HCT116 (cell line): Measurements from ENCODE around the gene ATF1. TPM values are rescaled to one million over a fixed set of nuclear protein-coding genes. Genes with fewer than 3 reads are reported as not detected.

Experiments
- ATAC-seq: fragments of 200-7000 bp; cut with Tn5 transposase; 2 replicates; pipeline ENCODE4 v1.9.1; 2020; ENCODE audit warnings: mild to moderate bottlenecking, moderate library complexity
- BruUV-seq: library from RNA; stranded (reverse); fragments of 400-500 nt; replicated peaks from 2 replicates; lab custom pipeline; 2021; lab: Mats Ljungman, UMichigan
- CTCF ChIA-PET: fragments of 300-600 bp; sonication (Branson Sonifier 250); formaldehyde crosslinking; loops from one replicate; lab custom pipeline; 2021; ENCODE audit warnings: antibody characterized with exemption; lab: Charles Lee
- POLR2A ChIA-PET: fragments of 300-600, 350-600 bp; sonication (Branson Sonifier 250); formaldehyde crosslinking; loops from one replicate; lab custom pipeline; 2021; ENCODE audit warnings: antibody characterized with exemption; lab: Charles Lee
- RAD21 ChIA-PET, 2 experiments: fragments of 300-600 bp; sonication (Branson Sonifier 250); formaldehyde crosslinking; loops; one replicate each; lab custom pipeline; 2023; ENCODE audit warnings: low total read pairs in 2 of 2; ENCODE audit not compliant: uncharacterized antibody in 2 of 2, unreplicated experiment in 2 of 2, low non-redundant PET in 1 of 2; lab: Charles Lee
- DNase-seq: peaks from one replicate; pipeline ENCODE4 v3.0.0-alpha.2; 2010; ENCODE audit warnings: low read depth, low spot score
- H2AFZ ChIP-seq: fragments of 200-600 bp; shearing (Covaris generic), sonication (generic); 2 replicates; pipeline ENCODE4 v1.6.1; 2017; ENCODE audit warnings: low read depth, mixed run types, mixed read lengths, antibody characterized with exemption, low read length; ENCODE audit not compliant: poor library complexity, severe bottlenecking
- H3K27ac ChIP-seq: 2 replicates; pipeline ENCODE4 v1.5.1; 2012; ENCODE audit warnings: low read depth, low read length
- H3K27me3 ChIP-seq: fragments of 200-600 bp; sonication (generic); 2 replicates; pipeline ENCODE4 v1.6.1; 2016; ENCODE audit warnings: mixed run types, low read length, mixed read lengths; ENCODE audit not compliant: insufficient read depth
- H3K36me3 ChIP-seq, 2 experiments: fragments of 200-500 bp in 1 of 2; fragments of 200-600 bp in 1 of 2; sonication (Bioruptor generic) in 1 of 2; sonication (generic) in 1 of 2; 2 replicates each; pipeline versions ENCODE4 v1.5.1 to v1.6.1; 2014 to 2016; ENCODE audit warnings: low read length in 2 of 2, inconsistent platforms in 1 of 2, mixed read lengths in 1 of 2, mixed run types in 1 of 2; ENCODE audit not compliant: insufficient read depth in 2 of 2, control insufficient read depth in 1 of 2
- H3K4me1 ChIP-seq, 2 experiments: fragments of 200-600 bp in 1 of 2; sonication (generic) in 1 of 2; 2 replicates each; pipeline versions ENCODE4 v1.5.1 to v1.6.1; 2012 to 2017; ENCODE audit warnings: low read length in 2 of 2, inconsistent platforms in 1 of 2, mild to moderate bottlenecking in 1 of 2, mixed read lengths in 1 of 2, mixed run types in 1 of 2, moderate library complexity in 1 of 2; ENCODE audit not compliant: insufficient read depth in 2 of 2, control insufficient read depth in 1 of 2
- H3K4me2 ChIP-seq: fragments of 200-600 bp; sonication (generic); 2 replicates; pipeline ENCODE4 v1.6.1; 2017; ENCODE audit warnings: mixed run types, low read length, mixed read lengths
- H3K4me3 ChIP-seq, 2 experiments: fragments of 200-600 bp in 1 of 2; sonication (generic) in 1 of 2; replicated peaks in 1 of 2; 2 replicates each; pipeline ENCODE4 v1.5.1; 2011 to 2016; ENCODE audit warnings: low read length in 2 of 2, control low read depth in 1 of 2, low read depth in 1 of 2, mild to moderate bottlenecking in 1 of 2, mixed read lengths in 1 of 2, mixed run types in 1 of 2
- H3K79me2 ChIP-seq: fragments of 200-600 bp; sonication (generic); 2 replicates; pipeline ENCODE4 v1.6.1; 2017; ENCODE audit warnings: mild to moderate bottlenecking, mixed run types, low read length, moderate library complexity, mixed read lengths; ENCODE audit not compliant: insufficient read depth
- H3K9ac ChIP-seq: fragments of 200-600 bp; sonication (generic); 2 replicates; pipeline ENCODE4 v1.6.1; 2016; ENCODE audit warnings: low read length, mixed read lengths
- H3K9me2 ChIP-seq: fragments of 200-600 bp; sonication (generic), shearing (Covaris generic); 2 replicates; pipeline ENCODE4 v1.6.1; 2017; ENCODE audit warnings: mixed run types, mild to moderate bottlenecking, moderate library complexity; ENCODE audit not compliant: insufficient read depth
- H3K9me3 ChIP-seq, 2 experiments: fragments of 200-500 bp in 1 of 2; fragments of 200-600 bp in 1 of 2; sonication (Bioruptor generic) in 1 of 2; sonication (generic) in 1 of 2; 2 replicates each; pipeline ENCODE4 v1.6.1; 2014 to 2017; ENCODE audit warnings: low read length in 2 of 2, mixed read lengths in 2 of 2, inconsistent platforms in 1 of 2, low read depth in 1 of 2, mild to moderate bottlenecking in 1 of 2, mixed run types in 1 of 2, moderate library complexity in 1 of 2; ENCODE audit not compliant: control insufficient read depth in 1 of 2, insufficient read depth in 1 of 2
- H4K20me1 ChIP-seq: fragments of 200-600 bp; sonication (generic), shearing (Covaris generic); 2 replicates; pipeline ENCODE4 v1.6.1; 2017; ENCODE audit warnings: mixed run types, mild to moderate bottlenecking, moderate library complexity; ENCODE audit not compliant: insufficient read depth
- ATF3 ChIP-seq: IDR thresholded peaks from 2 replicates; pipeline ENCODE4 v1.6.1; 2012
- CBX3 ChIP-seq: IDR thresholded peaks from 2 replicates; pipeline ENCODE4 v1.6.1; 2012; ENCODE audit warnings: low read depth
- CTCF ChIP-seq, 3 experiments: fragments of 200-600 bp in 1 of 3; sonication (generic) in 1 of 3; IDR thresholded peaks in 2 of 3; conservative IDR thresholded peaks in 1 of 3; 2 replicates each; pipeline ENCODE4 v1.5.1; 2012 to 2017; ENCODE audit warnings: low read depth in 2 of 3, low read length in 2 of 3, antibody characterized with exemption in 1 of 3, borderline replicate concordance in 1 of 3, control low read depth in 1 of 3, mild to moderate bottlenecking in 1 of 3, mixed read lengths in 1 of 3, mixed run types in 1 of 3, moderate library complexity in 1 of 3; ENCODE audit not compliant: insufficient read depth in 1 of 3
- ELF1 ChIP-seq: IDR thresholded peaks from 2 replicates; pipeline ENCODE4 v1.6.1; 2012; ENCODE audit warnings: low read depth, borderline replicate concordance
- FOSL1 ChIP-seq: IDR thresholded peaks from 2 replicates; pipeline ENCODE4 v1.6.1; 2012; ENCODE audit warnings: low read depth
- JUND ChIP-seq: IDR thresholded peaks from 2 replicates; pipeline ENCODE4 v1.6.1; 2012
- MAX ChIP-seq: IDR thresholded peaks from 2 replicates; pipeline ENCODE4 v1.6.1; 2012
- REST ChIP-seq: IDR thresholded peaks from 2 replicates; pipeline ENCODE4 v1.6.1; 2012; ENCODE audit warnings: low read depth
- SRF ChIP-seq: IDR thresholded peaks from 2 replicates; pipeline ENCODE4 v1.6.1; 2012; ENCODE audit warnings: low read depth
- TCF7L2 ChIP-seq: IDR thresholded peaks from 2 replicates; pipeline ENCODE4 v1.7.0; 2011; ENCODE audit warnings: borderline replicate concordance, inconsistent platforms; ENCODE audit not compliant: insufficient read depth, insufficient read length; ENCODE audit errors: extremely low read depth
- YY1 ChIP-seq: IDR thresholded peaks from 2 replicates; pipeline ENCODE4 v1.6.1; 2011; ENCODE audit warnings: low read length, low read depth, moderate library complexity, mild to moderate bottlenecking; ENCODE audit not compliant: insufficient replicate concordance; ENCODE audit errors: extremely low read depth
- ZBTB33 ChIP-seq: IDR thresholded peaks from 2 replicates; pipeline ENCODE4 v1.6.1; 2011; ENCODE audit warnings: mild to moderate bottlenecking, low read length, moderate library complexity; ENCODE audit not compliant: insufficient replicate concordance; ENCODE audit errors: extremely low read depth
- ZFX ChIP-seq: fragments of 450-650 bp; IDR thresholded peaks from 2 replicates; pipeline ENCODE4 v1.6.1; 2017
- intact Hi-C: fragments of 100-400 bp; cut with micrococcal nuclease; formaldehyde crosslinking; loops from 2 replicates; pipeline ENCODE4 v1.10.0; 2022
- total RNA-seq: library from RNA; stranded (reverse); gene quantifications from one replicate; pipeline ENCODE4 v1.2.1, GENCODE V29; 2021; ENCODE audit not compliant: unreplicated experiment

The ATF1 gene
- total RNA-seq, 1 experiment from 2014 or later, result 48.8 TPM

GRCh38 chr12:50727466-50727865 is 36.4 kb upstream of the ATF1 start (continued):
- TF ChIP-seq ZFX (no peak), CTCF (IDR thresholded peaks at IDR 0.05 in 2 of 3, conservative IDR thresholded peaks at IDR 0.05 in 1 of 3; ENCODE audit: borderline replicate concordance in 1 of 3, insufficient read depth in 1 of 3, low read depth in 2 of 3, low read length in 2 of 3) (no peak)

- H3K4me2 ChIP-seq, result no peak overlapping the region
- no peaks in the 10 kb centered on the region for H4K20me1 ChIP-seq
- TF ChIP-seq SRF (no peak), REST (no peak), CBX3 (no peak), ELF1 (no peak), ZBTB33 (no peak), YY1 (no peak), JUND (no peak), FOSL1 (no peak), MAX (no peak), ATF3 (no peak), CTCF (IDR thresholded peaks at IDR 0.05 in 2 of 3, conservative IDR thresholded peaks at IDR 0.05 in 1 of 3; ENCODE audit: borderline replicate concordance in 1 of 3, insufficient read depth in 1 of 3, low read depth in 2 of 3, low read length in 2 of 3) (no peak), TCF7L2 (no peak)
- RAD21 ChIA-PET, result no interaction called here
- H3K9me3 ChIP-seq, result no peaks in the 10 kb centered on the region
- no peaks in the 10 kb centered on the region for H3K9me2 ChIP-seq
- BruUV-seq, result no TSS peak
- CTCF ChIA-PET, result no interaction called here
- H3K27me3 ChIP-seq, result no peaks in the 10 kb centered on the region
- H3K4me3 ChIP-seq, result no peak overlapping the region
- H3K4me1 ChIP-seq, result peaks cover 0 to 8% of the 10 kb centered on the region in 2 experiments; a peak in 1 of 4 replicates
- ATAC-seq, result no peak
- POLR2A ChIA-PET, result no interaction called here
- H3K36me3 ChIP-seq, result peaks cover 25 to 27% of the 10 kb centered on the region in 2 experiments; a peak in 3 of 4 replicates
- H3K9ac ChIP-seq, result no peak overlapping the region
- intact Hi-C loops, result no loop called here
- H3K27ac ChIP-seq, result no peak overlapping the region
- no peaks in the 10 kb centered on the region for H3K79me2 ChIP-seq
- no peak overlapping the region for H2AFZ ChIP-seq
- no peak for DNase-seq
These were observed 35.5 kb upstream of the ATF1 start for GRCh38 chr12:50728417-50728816.
